LNCaP clone FGC (cell line): ENCODE measurements around the gene CEACAM4.
A peak's percentile ranks its signal among the peaks of the same experiment; 100 is the strongest.

Source experiments
- DNase-seq: peaks from one replicate; pipeline ENCODE4 v3.0.0-alpha.2; 2011; ENCODE audit warnings: low read depth
- H3K4me3 ChIP-seq: 2 replicates; pipeline ENCODE4 v1.5.1; 2011; ENCODE audit warnings: mild to moderate bottlenecking, low read depth, low read length, control low read depth
- TF ChIP-seq, protein P1 (sequence below): IDR thresholded peaks from 2 replicates; pipeline ENCODE4 v1.5.1; 2012; ENCODE audit warnings: mild to moderate bottlenecking; ENCODE audit not compliant: control insufficient read depth, insufficient read depth; ENCODE audit errors: extremely low read depth

Gene CEACAM4

DNA sequence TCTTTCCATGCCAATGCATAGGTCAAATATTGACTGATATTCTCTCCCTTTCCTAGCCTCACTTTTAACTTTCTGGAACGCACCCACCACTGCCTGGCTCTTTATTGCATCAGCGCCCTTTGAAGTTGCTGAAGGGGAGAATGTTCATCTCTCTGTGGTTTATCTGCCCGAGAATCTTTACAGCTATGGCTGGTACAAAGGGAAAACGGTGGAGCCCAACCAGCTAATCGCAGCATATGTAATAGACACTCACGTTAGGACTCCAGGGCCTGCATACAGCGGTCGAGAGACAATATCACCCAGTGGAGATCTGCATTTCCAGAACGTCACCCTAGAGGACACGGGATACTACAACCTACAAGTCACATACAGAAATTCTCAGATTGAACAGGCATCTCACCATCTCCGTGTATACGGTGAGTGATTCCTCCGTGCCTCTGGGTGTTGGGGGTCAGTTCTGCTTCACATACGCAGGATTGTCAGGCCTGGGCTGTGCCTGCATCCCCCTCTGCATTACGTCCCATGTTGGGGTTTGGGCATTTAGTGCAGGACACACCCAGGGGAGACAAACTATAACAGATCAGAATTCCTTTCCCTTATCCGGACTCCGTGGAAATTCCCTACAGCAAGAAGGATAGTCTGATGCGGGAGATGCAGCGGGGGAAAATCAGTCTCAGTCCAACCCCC, 49.6 kb downstream of the CEACAM4 start:
- no peak overlapping the region for H3K4me3 ChIP-seq
- TF ChIP-seq, protein P1, sequence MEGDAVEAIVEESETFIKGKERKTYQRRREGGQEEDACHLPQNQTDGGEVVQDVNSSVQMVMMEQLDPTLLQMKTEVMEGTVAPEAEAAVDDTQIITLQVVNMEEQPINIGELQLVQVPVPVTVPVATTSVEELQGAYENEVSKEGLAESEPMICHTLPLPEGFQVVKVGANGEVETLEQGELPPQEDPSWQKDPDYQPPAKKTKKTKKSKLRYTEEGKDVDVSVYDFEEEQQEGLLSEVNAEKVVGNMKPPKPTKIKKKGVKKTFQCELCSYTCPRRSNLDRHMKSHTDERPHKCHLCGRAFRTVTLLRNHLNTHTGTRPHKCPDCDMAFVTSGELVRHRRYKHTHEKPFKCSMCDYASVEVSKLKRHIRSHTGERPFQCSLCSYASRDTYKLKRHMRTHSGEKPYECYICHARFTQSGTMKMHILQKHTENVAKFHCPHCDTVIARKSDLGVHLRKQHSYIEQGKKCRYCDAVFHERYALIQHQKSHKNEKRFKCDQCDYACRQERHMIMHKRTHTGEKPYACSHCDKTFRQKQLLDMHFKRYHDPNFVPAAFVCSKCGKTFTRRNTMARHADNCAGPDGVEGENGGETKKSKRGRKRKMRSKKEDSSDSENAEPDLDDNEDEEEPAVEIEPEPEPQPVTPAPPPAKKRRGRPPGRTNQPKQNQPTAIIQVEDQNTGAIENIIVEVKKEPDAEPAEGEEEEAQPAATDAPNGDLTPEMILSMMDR, result no peak
- no peak for DNase-seq

DNA sequence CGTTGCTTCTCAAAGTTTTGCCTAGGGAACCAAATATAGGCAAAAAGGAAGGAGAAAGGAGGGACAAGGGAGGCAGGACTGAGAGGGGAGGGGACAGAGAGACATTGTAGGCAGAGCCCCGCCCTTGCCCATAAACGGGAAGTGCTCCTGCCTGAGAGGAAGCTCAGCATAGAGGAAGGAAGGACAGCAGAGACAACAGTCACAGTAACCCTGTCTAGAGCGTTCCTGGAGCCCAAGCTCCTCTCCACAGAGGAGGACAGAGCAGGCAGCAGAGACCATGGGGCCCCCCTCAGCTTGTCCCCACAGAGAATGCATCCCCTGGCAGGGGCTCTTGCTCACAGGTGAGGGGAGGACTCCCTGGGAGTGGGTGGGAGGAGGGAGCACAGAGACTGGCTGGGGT, 50.9 kb downstream of the CEACAM4 start, which contains the start of gene CEACAM21:
Gene CEACAM21 (plus strand): TSS at position 169 of the 400 bp plus-strand sequence. CDS start 109 bp downstream, at position 278.
- no peak within 1 kb of the TSS for H3K4me3 ChIP-seq
- no peak for DNase-seq
- TF ChIP-seq, protein P1, result no peak

DNA sequence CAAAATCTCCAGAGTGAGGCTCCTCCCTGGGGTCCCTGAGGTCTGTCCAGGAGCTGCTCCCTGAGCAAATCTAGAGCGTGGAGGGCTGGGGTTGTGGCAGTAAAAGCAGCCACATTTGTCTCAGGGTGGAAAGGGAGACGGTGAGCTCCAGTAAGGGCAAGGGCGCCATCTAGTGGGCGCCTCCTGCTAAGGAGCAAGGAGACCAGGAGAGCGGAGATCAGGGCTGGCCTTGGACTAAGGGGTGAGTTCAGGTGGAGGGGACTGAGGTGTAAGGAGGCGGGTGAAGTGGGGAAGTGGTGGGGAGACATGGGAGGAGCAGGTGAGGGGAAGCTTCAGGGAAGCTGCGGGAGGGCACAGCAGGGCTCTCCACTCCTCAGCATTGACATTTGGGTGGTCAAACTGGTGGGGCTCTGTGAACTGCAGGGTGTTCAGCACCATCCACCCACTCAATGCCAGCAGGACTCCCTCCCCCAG, 56.2 kb downstream of the CEACAM4 start:
- TF ChIP-seq, protein P1, result peak; percentile 80
- DNase-seq, result no peak
- H3K4me3 ChIP-seq, result no peak overlapping the region

DNA sequence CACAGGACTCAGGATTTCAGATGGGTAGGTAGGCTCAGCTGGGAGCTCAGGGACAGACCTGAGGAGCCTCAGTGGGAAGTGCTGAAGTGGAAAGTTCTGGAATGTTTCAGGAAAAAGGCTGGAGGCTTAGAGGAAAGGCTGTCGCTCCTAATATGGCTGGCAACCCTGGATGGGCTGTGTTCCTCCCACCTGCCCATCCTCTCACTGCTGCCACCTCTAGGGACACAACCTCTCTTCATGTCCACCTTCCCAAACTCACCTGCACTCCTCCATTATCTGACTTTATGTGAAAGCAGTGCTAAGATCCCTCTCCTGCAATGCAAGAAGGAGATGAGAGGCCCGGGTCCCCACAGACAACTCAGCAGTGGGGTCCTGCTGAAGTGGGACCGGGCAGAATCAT, 56.7 kb downstream of the CEACAM4 start:
- no peak for DNase-seq
- no peak overlapping the region for H3K4me3 ChIP-seq
- TF ChIP-seq, protein P1, result 0 out of 2 replicates have a peak, but pooled peaks have one; percentile 6

DNA sequence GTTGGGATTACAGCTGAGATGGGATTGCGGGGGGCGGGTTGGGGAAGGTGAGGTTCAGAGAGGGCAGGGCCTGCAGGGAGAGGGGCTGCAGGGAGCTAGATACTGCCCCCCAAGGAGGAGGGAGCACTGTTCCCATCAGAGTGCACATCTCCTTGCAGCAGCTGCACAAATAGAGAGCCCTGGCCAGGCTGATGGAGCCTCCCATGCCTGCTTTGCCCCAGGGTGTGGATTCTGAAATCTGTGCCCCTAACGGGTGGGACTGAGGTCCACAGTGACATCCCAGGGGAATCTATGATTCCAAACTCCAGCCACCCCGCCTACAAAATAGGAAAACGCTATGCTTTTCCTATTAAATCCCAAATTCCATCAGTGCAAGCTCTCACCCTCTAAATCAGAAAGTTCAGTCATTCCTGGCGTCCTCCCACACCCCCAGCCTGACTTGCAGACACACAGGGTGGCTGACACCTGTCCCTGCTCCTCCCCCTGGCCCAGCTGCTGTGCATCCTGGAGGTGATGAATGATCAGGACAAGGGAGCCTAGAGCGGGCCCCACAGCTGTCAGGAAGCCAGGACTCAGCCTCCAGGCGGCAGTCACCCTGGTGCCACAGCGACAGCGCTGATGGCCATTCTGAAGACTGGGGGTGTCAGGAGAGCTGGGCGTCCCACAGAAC, 57.3 kb downstream of the CEACAM4 start:
- TF ChIP-seq, protein P1, result no peak
- no peak for DNase-seq
- H3K4me3 ChIP-seq, result no peak overlapping the region
